Uterus (tissue), 4 donors: ENCODE measurements around the gene UGT1A7. TPM values are rescaled to one million over a fixed set of nuclear protein-coding genes. Genes with fewer than 3 reads are reported as not detected.
"Not testable (repeated sequence)": the region's sequence is repeated elsewhere in the genome, so short reads cannot be mapped to it uniquely, and the experiment has no call there.

ENCODE experiments used
- DNase-seq, 2 donors: peaks; one replicate each; pipeline ENCODE4 v3.0.0-alpha.2; 2019 to 2020
- H3K27ac ChIP-seq, 2 donors: fragments of 200-600 bp; sonication (generic); 1 replicate in 1 of 2; 2 replicates in 1 of 2; pipeline ENCODE4 v1.5.1; 2016 to 2018
- H3K27me3 ChIP-seq, 2 donors: fragments of 200-600 bp; sonication (generic); one replicate each; pipeline ENCODE4 v1.5.1; 2018 to 2019; ENCODE audit warnings: control low read depth in 1 of 2
- H3K36me3 ChIP-seq, 2 donors: fragments of 200-600 bp; sonication (generic); one replicate each; pipeline ENCODE4 v1.5.1; 2019; ENCODE audit warnings: control low read depth in 1 of 2
- H3K4me1 ChIP-seq, 2 donors: fragments of 200-600 bp; sonication (generic); one replicate each; pipeline ENCODE4 v1.5.1; 2018 to 2019; ENCODE audit warnings: control low read depth in 1 of 2
- H3K4me3 ChIP-seq, 2 donors: fragments of 200-600 bp; sonication (generic); 1 replicate in 1 of 2; 2 replicates in 1 of 2; pipeline ENCODE4 v1.5.1; 2018 to 2019; ENCODE audit warnings: mild to moderate bottlenecking in 1 of 2
- H3K9me3 ChIP-seq, 2 donors: fragments of 200-600 bp; sonication (generic); one replicate each; pipeline ENCODE4 v1.5.1; 2019; ENCODE audit warnings: control low read depth in 1 of 2
- POLR2A ChIP-seq, 2 donors: fragments of 450-650 bp; IDR thresholded peaks; one replicate each; pipeline ENCODE4 v1.6.1; 2016; ENCODE audit warnings: antibody characterized with exemption in 2 of 2, mild to moderate bottlenecking in 1 of 2, moderate library complexity in 1 of 2
- intact Hi-C: fragments of 100-400 bp; cut with DNase I; formaldehyde crosslinking; loops from one replicate; pipeline ENCODE4 v1.15.1; 2023; ENCODE audit warnings: low total_unique reads
- total RNA-seq, 4 donors: library from RNA; depleted of rRNA in 3 of 4; stranded (reverse); fragments of >200 nt in 3 of 4; gene quantifications; one replicate each; pipeline versions ENCODE4 v1.1.0 to v1.2.4, GENCODE V29; 2014 to 2023
- TF ChIP-seq, protein P1 (sequence below), 4 experiments: fragments of 200-600 bp in 2 of 4; fragments of 450-650 bp in 2 of 4; sonication (generic) in 2 of 4; IDR thresholded peaks; one replicate each; pipeline ENCODE4 v1.5.1; 2016 to 2019; ENCODE audit warnings: antibody characterized with exemption in 4 of 4, mild to moderate bottlenecking in 2 of 4, moderate library complexity in 1 of 4
- donor health status: DM: yes; HTN: yes; CAD: no.

UGT1A7 gene
- total RNA-seq, 4 donors from 2014 or later, result 0.29 TPM; not detected in 3

GRCh38 chr2:233700028-233700635 lies 18.4 kb downstream of the UGT1A7 start:
- Histone ChIP-seq H3K9me3 (no peaks in the 10 kb centered on the region), H3K36me3 (no peaks in the 10 kb centered on the region), H3K27ac (no peak overlapping the region), H3K4me1 (no peaks in the 10 kb centered on the region), H3K4me3 (no peak overlapping the region), H3K27me3 (no peaks in the 10 kb centered on the region)
- TF ChIP-seq POLR2A (IDR thresholded peaks at IDR 0.05), result no peak
- TF ChIP-seq, protein P1, sequence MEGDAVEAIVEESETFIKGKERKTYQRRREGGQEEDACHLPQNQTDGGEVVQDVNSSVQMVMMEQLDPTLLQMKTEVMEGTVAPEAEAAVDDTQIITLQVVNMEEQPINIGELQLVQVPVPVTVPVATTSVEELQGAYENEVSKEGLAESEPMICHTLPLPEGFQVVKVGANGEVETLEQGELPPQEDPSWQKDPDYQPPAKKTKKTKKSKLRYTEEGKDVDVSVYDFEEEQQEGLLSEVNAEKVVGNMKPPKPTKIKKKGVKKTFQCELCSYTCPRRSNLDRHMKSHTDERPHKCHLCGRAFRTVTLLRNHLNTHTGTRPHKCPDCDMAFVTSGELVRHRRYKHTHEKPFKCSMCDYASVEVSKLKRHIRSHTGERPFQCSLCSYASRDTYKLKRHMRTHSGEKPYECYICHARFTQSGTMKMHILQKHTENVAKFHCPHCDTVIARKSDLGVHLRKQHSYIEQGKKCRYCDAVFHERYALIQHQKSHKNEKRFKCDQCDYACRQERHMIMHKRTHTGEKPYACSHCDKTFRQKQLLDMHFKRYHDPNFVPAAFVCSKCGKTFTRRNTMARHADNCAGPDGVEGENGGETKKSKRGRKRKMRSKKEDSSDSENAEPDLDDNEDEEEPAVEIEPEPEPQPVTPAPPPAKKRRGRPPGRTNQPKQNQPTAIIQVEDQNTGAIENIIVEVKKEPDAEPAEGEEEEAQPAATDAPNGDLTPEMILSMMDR (IDR thresholded peaks at IDR 0.05), result no peak
- intact Hi-C loops, result no loop called here
- DNase-seq, result no peak

GRCh38 chr2:233700842-233701241 lies 19.1 kb downstream of the UGT1A7 start:
- intact Hi-C loops, H3K4me3 ChIP-seq, H3K27ac ChIP-seq, H3K27me3 ChIP-seq, H3K9me3 ChIP-seq, H3K4me1 ChIP-seq, DNase-seq, H3K36me3 ChIP-seq: not testable (repeated sequence)

- Histone ChIP-seq H3K4me3 (no peak overlapping the region), H3K4me1 (no peaks in the 10 kb centered on the region), H3K36me3 (no peaks in the 10 kb centered on the region), H3K9me3 (no peaks in the 10 kb centered on the region), H3K27ac (no peak overlapping the region), H3K27me3 (no peaks in the 10 kb centered on the region)
- DNase-seq, result no peak
- TF ChIP-seq POLR2A (IDR thresholded peaks at IDR 0.05), result no peak
- TF ChIP-seq, protein P1 (IDR thresholded peaks at IDR 0.05), result no peak
- intact Hi-C loops, result no loop called here
Observed at GRCh38 chr2:233702238-233702637, 20.5 kb downstream of the UGT1A7 start.

- TF ChIP-seq, protein P1 (IDR thresholded peaks at IDR 0.05), result no peak
- no peak for TF ChIP-seq POLR2A (IDR thresholded peaks at IDR 0.05)
- H3K4me1 ChIP-seq, result no peaks in the 10 kb centered on the region
- H3K27me3 ChIP-seq, result no peaks in the 10 kb centered on the region
- DNase-seq, result no peak
- H3K27ac ChIP-seq, result no peak overlapping the region
- H3K36me3 ChIP-seq, result no peaks in the 10 kb centered on the region
- H3K4me3 ChIP-seq, result no peak overlapping the region
- no peaks in the 10 kb centered on the region for H3K9me3 ChIP-seq
- intact Hi-C loops, result no loop called here
Observed at GRCh38 chr2:233705911-233706506, 24.3 kb downstream of the UGT1A7 start.

- Histone ChIP-seq H3K27me3 (no peaks in the 10 kb centered on the region), H3K4me1 (no peaks in the 10 kb centered on the region), H3K4me3 (no peak overlapping the region), H3K36me3 (no peaks in the 10 kb centered on the region), H3K9me3 (no peaks in the 10 kb centered on the region), H3K27ac (no peak overlapping the region)
- intact Hi-C loops, result no loop called here
- DNase-seq, result no peak
- no peak for TF ChIP-seq POLR2A (IDR thresholded peaks at IDR 0.05)
- TF ChIP-seq, protein P1 (IDR thresholded peaks at IDR 0.05), result no peak
Observed at GRCh38 chr2:233706720-233707119, 25.0 kb downstream of the UGT1A7 start.
